ENCODE measurements around the gene KCNMB4.

KCNMB4 gene

DNA sequence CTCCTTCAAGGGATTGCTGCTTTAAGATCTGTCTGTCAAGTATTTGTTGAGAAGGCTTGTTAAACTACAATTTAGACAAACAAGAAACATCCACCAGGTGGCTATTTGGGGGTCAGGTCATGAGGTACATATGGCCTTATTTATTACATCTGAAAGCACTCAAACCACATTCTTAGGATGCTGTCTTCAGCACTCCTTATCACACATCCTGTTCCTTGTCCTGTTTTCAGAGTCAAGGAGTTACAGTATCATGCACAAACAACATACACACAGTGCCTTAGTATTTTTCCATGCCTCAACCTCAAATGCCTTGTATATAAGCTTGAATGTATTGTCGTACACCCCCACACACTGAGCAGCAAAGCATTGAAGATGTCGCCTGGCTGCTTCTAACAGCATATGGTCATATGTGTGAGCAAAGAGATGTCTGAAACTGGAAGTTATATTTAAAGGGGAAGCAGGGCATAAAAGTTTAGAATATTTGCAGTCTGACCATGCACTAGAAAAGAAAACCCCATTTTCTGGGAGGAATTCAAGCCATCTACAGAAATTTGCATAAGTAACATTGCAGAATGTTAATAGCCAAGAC, 83.8 kb downstream of the KCNMB4 start:
- H3K18ac ChIP-seq (ENCODE audit: low read length): no peak overlapping the region
- no peak overlapping the region for H2BK5ac ChIP-seq (ENCODE audit: low read length)
- DNase-seq (ENCODE audit: low spot score): no peak
- H3K79me1 ChIP-seq (ENCODE audit: low read depth, low read length): no peaks in the 10 kb centered on the region
- H2AFZ ChIP-seq (ENCODE audit: low read length): no peak overlapping the region
- no peak overlapping the region for H4K8ac ChIP-seq (ENCODE audit: low read depth, low read length)
- H2BK15ac ChIP-seq (ENCODE audit: low read length): no peak overlapping the region
- no peak overlapping the region for H3K9ac ChIP-seq (ENCODE audit: low read depth, low read length, poor library complexity)
- no peaks in the 10 kb centered on the region for H3K27me3 ChIP-seq (ENCODE audit: control insufficient read depth in 3 of 3, insufficient read depth in 3 of 3, low read depth in 1 of 3, low read length in 3 of 3)
- H2BK120ac ChIP-seq (ENCODE audit: low read depth, low read length): no peak overlapping the region
- no peak overlapping the region for H2BK12ac ChIP-seq (ENCODE audit: low read length)
- no CpG with 5 or more reads among the region's 2 CpGs for WGBS, 2 donors (ENCODE audit: extremely low coverage in 2 of 2, insufficient read length in 2 of 2, insufficient replicate concordance in 1 of 2)
- no peak overlapping the region for H3K23ac ChIP-seq (ENCODE audit: low read depth, low read length, poor library complexity)
- no peak overlapping the region for H3K27ac ChIP-seq (replicated peaks; ENCODE audit: low read length)
- H3K36me3 ChIP-seq (replicated peaks in 1 of 2; ENCODE audit: control insufficient read depth in 2 of 2, insufficient read depth in 2 of 2, low read length in 2 of 2): no peaks in the 10 kb centered on the region
- no peak overlapping the region for H4K91ac ChIP-seq (ENCODE audit: low read depth, low read length, poor library complexity)
- H3K14ac ChIP-seq (ENCODE audit: low read length): no peak overlapping the region
- peaks cover 5 to 11% of the 10 kb centered on the region in 2 donors for H3K9me3 ChIP-seq (replicated peaks in 1 of 2; ENCODE audit: control insufficient read depth in 2 of 2, insufficient read depth in 1 of 2, low read depth in 1 of 2, low read length in 2 of 2)
- H3K4me3 ChIP-seq (ENCODE audit: low read length in 2 of 2): no peak overlapping the region
- H3K4me2 ChIP-seq (ENCODE audit: insufficient read depth, low read length, poor library complexity, severe bottlenecking): no peak overlapping the region
- H3K4me1 ChIP-seq (ENCODE audit: control insufficient read depth in 2 of 2, insufficient read depth in 1 of 2, low read depth in 1 of 2, low read length in 2 of 2): no peaks in the 10 kb centered on the region
- H3K4ac ChIP-seq (ENCODE audit: low read length): no peak overlapping the region
- no peak overlapping the region for H2AK5ac ChIP-seq (ENCODE audit: low read depth, low read length)

DNA sequence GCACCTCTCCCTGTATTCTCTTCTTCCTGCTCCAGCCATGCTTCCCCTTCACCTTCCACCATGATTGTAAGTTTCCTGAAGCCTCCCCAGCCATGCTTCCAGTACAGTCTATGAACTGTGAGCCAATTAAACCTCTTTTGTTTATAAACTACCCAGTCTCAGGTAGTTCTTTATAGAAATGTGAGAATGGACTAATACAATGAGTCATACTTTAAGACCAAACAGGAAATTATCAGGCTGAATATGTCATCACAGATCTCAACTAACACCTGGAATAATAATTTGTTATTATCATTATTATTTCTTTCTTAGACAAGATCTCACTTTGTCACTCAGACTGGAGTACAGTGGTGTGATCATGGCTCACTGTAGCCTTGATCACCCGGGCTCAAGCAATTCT, 85.4 kb downstream of the KCNMB4 start:
- H2BK12ac ChIP-seq (ENCODE audit: low read length): no peak overlapping the region
- no peaks in the 10 kb centered on the region for H3K79me1 ChIP-seq (ENCODE audit: low read depth, low read length)
- H2AK5ac ChIP-seq (ENCODE audit: low read depth, low read length): no peak overlapping the region
- no peak overlapping the region for H2BK5ac ChIP-seq (ENCODE audit: low read length)
- H3K18ac ChIP-seq (ENCODE audit: low read length): no peak overlapping the region
- WGBS, 2 donors (ENCODE audit: extremely low coverage in 2 of 2, insufficient read length in 2 of 2, insufficient replicate concordance in 1 of 2): no CpG with 5 or more reads among the region's 1 CpG
- H3K9ac ChIP-seq (ENCODE audit: low read depth, low read length, poor library complexity): no peak overlapping the region
- no peak overlapping the region for H3K4me3 ChIP-seq (ENCODE audit: low read length in 2 of 2)
- no peak overlapping the region for H2AFZ ChIP-seq (ENCODE audit: low read length)
- H3K36me3 ChIP-seq (replicated peaks in 1 of 2; ENCODE audit: control insufficient read depth in 2 of 2, insufficient read depth in 2 of 2, low read length in 2 of 2): no peaks in the 10 kb centered on the region
- H3K9me3 ChIP-seq (replicated peaks in 1 of 2; ENCODE audit: control insufficient read depth in 2 of 2, insufficient read depth in 1 of 2, low read depth in 1 of 2, low read length in 2 of 2): peaks cover 5 to 11% of the 10 kb centered on the region in 2 donors
- no peak overlapping the region for H2BK15ac ChIP-seq (ENCODE audit: low read length)
- no peak overlapping the region for H3K23ac ChIP-seq (ENCODE audit: low read depth, low read length, poor library complexity)
- H3K4ac ChIP-seq (ENCODE audit: low read length): no peak overlapping the region
- no peak overlapping the region for H3K4me2 ChIP-seq (ENCODE audit: insufficient read depth, low read length, poor library complexity, severe bottlenecking)
- DNase-seq (ENCODE audit: low spot score): no peak
- H3K4me1 ChIP-seq (ENCODE audit: control insufficient read depth in 2 of 2, insufficient read depth in 1 of 2, low read depth in 1 of 2, low read length in 2 of 2): no peaks in the 10 kb centered on the region
- no peak overlapping the region for H4K91ac ChIP-seq (ENCODE audit: low read depth, low read length, poor library complexity)
- no peak overlapping the region for H3K27ac ChIP-seq (replicated peaks; ENCODE audit: low read length)
- H2BK120ac ChIP-seq (ENCODE audit: low read depth, low read length): no peak overlapping the region
- H4K8ac ChIP-seq (ENCODE audit: low read depth, low read length): no peak overlapping the region
- H3K27me3 ChIP-seq (ENCODE audit: control insufficient read depth in 3 of 3, insufficient read depth in 3 of 3, low read depth in 1 of 3, low read length in 3 of 3): no peaks in the 10 kb centered on the region
- H3K14ac ChIP-seq (ENCODE audit: low read length): no peak overlapping the region

DNA sequence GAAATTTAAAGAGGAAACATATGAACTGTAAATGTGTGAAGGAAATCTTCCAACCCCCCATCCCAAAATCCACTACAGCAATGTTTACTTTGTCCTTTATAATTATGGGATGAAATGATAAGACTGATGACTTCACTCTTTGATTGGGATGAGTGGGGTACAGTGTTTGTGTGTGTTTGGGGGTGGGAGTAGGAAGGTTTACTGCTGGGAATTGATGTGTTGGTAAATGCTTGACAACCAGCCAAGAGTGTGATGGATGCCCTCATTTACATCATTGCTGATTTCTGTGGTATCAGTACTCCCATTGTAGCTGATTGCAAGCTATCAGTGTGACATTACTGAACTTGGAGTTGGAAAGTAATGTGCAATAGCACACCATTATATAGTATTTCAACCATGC, 90.9 kb downstream of the KCNMB4 start:
- H3K27me3 ChIP-seq (ENCODE audit: control insufficient read depth in 3 of 3, insufficient read depth in 3 of 3, low read depth in 1 of 3, low read length in 3 of 3): no peaks in the 10 kb centered on the region
- DNase-seq (ENCODE audit: low spot score): no peak
- no peak overlapping the region for H4K8ac ChIP-seq (ENCODE audit: low read depth, low read length)
- no peaks in the 10 kb centered on the region for H3K36me3 ChIP-seq (replicated peaks in 1 of 2; ENCODE audit: control insufficient read depth in 2 of 2, insufficient read depth in 2 of 2, low read length in 2 of 2)
- no peak overlapping the region for H2BK15ac ChIP-seq (ENCODE audit: low read length)
- H3K27ac ChIP-seq (replicated peaks; ENCODE audit: low read length): no peak overlapping the region
- H3K18ac ChIP-seq (ENCODE audit: low read length): no peak overlapping the region
- no peak overlapping the region for H3K4me3 ChIP-seq (ENCODE audit: low read length in 2 of 2)
- H3K23ac ChIP-seq (ENCODE audit: low read depth, low read length, poor library complexity): no peak overlapping the region
- H3K9me3 ChIP-seq (replicated peaks in 1 of 2; ENCODE audit: control insufficient read depth in 2 of 2, insufficient read depth in 1 of 2, low read depth in 1 of 2, low read length in 2 of 2): peaks cover 1 to 2% of the 10 kb centered on the region in 2 donors
- H2AFZ ChIP-seq (ENCODE audit: low read length): no peak overlapping the region
- no peaks in the 10 kb centered on the region for H3K4me1 ChIP-seq (ENCODE audit: control insufficient read depth in 2 of 2, insufficient read depth in 1 of 2, low read depth in 1 of 2, low read length in 2 of 2)
- H3K4me2 ChIP-seq (ENCODE audit: insufficient read depth, low read length, poor library complexity, severe bottlenecking): no peak overlapping the region
- no peak overlapping the region for H2AK5ac ChIP-seq (ENCODE audit: low read depth, low read length)
- no peak overlapping the region for H3K4ac ChIP-seq (ENCODE audit: low read length)
- H2BK12ac ChIP-seq (ENCODE audit: low read length): no peak overlapping the region
- no peak overlapping the region for H3K9ac ChIP-seq (ENCODE audit: low read depth, low read length, poor library complexity)
- H3K79me1 ChIP-seq (ENCODE audit: low read depth, low read length): no peaks in the 10 kb centered on the region
- H3K14ac ChIP-seq (ENCODE audit: low read length): no peak overlapping the region
- no peak overlapping the region for H2BK5ac ChIP-seq (ENCODE audit: low read length)
- H2BK120ac ChIP-seq (ENCODE audit: low read depth, low read length): no peak overlapping the region
- H4K91ac ChIP-seq (ENCODE audit: low read depth, low read length, poor library complexity): no peak overlapping the region

DNA sequence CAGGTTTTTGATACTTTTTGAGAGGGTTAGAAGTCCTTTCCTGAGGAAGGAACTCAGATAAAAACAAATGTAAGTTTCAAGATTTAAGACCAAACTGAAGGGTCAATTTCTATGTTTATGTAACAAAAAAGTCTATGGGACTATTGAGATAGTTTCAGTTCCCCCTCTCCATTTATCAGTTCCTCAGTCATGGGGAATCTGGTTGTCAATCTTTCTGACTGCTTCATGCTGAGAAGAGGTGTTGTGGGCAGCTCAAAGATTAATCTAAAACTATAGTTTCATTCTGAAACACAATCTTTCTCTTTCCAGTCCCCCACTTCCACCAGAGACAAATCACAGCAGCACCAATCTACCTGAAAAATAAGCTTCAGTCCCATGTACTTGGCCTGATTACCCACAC, 93.7 kb downstream of the KCNMB4 start:
- Histone ChIP-seq H3K36me3 (replicated peaks in 1 of 2; ENCODE audit: control insufficient read depth in 2 of 2, insufficient read depth in 2 of 2, low read length in 2 of 2) (no peaks in the 10 kb centered on the region), H3K9me3 (replicated peaks in 1 of 2; ENCODE audit: control insufficient read depth in 2 of 2, insufficient read depth in 1 of 2, low read depth in 1 of 2, low read length in 2 of 2) (peaks cover 7% of the 10 kb centered on the region in 2 donors)

More for the DNA sequence above, 93.7 kb downstream of the KCNMB4 start:
- no peak overlapping the region for H2BK15ac ChIP-seq (ENCODE audit: low read length)
- H3K79me1 ChIP-seq (ENCODE audit: low read depth, low read length): no peaks in the 10 kb centered on the region
- no peak overlapping the region for H3K4ac ChIP-seq (ENCODE audit: low read length)
- no peak overlapping the region for H2AFZ ChIP-seq (ENCODE audit: low read length)
- H2AK5ac ChIP-seq (ENCODE audit: low read depth, low read length): no peak overlapping the region
- H3K14ac ChIP-seq (ENCODE audit: low read length): no peak overlapping the region
- DNase-seq (ENCODE audit: low spot score): no peak
- no peak overlapping the region for H2BK12ac ChIP-seq (ENCODE audit: low read length)
- H2BK120ac ChIP-seq (ENCODE audit: low read depth, low read length): no peak overlapping the region
- no peak overlapping the region for H3K23ac ChIP-seq (ENCODE audit: low read depth, low read length, poor library complexity)
- H3K4me2 ChIP-seq (ENCODE audit: insufficient read depth, low read length, poor library complexity, severe bottlenecking): no peak overlapping the region
- no peak overlapping the region for H3K27ac ChIP-seq (replicated peaks; ENCODE audit: low read length)
- no peaks in the 10 kb centered on the region for H3K27me3 ChIP-seq (ENCODE audit: control insufficient read depth in 3 of 3, insufficient read depth in 3 of 3, low read depth in 1 of 3, low read length in 3 of 3)
- no peak overlapping the region for H3K9ac ChIP-seq (ENCODE audit: low read depth, low read length, poor library complexity)
- H4K8ac ChIP-seq (ENCODE audit: low read depth, low read length): no peak overlapping the region
- no peak overlapping the region for H3K18ac ChIP-seq (ENCODE audit: low read length)
- H3K4me1 ChIP-seq (ENCODE audit: control insufficient read depth in 2 of 2, insufficient read depth in 1 of 2, low read depth in 1 of 2, low read length in 2 of 2): no peaks in the 10 kb centered on the region
- H2BK5ac ChIP-seq (ENCODE audit: low read length): no peak overlapping the region
- no peak overlapping the region for H4K91ac ChIP-seq (ENCODE audit: low read depth, low read length, poor library complexity)
- no peak overlapping the region for H3K4me3 ChIP-seq (ENCODE audit: low read length in 2 of 2)
